ENCODE measurements around the gene DAP.

- TF ChIP-seq, protein P1, sequence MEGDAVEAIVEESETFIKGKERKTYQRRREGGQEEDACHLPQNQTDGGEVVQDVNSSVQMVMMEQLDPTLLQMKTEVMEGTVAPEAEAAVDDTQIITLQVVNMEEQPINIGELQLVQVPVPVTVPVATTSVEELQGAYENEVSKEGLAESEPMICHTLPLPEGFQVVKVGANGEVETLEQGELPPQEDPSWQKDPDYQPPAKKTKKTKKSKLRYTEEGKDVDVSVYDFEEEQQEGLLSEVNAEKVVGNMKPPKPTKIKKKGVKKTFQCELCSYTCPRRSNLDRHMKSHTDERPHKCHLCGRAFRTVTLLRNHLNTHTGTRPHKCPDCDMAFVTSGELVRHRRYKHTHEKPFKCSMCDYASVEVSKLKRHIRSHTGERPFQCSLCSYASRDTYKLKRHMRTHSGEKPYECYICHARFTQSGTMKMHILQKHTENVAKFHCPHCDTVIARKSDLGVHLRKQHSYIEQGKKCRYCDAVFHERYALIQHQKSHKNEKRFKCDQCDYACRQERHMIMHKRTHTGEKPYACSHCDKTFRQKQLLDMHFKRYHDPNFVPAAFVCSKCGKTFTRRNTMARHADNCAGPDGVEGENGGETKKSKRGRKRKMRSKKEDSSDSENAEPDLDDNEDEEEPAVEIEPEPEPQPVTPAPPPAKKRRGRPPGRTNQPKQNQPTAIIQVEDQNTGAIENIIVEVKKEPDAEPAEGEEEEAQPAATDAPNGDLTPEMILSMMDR (IDR thresholded peaks at IDR 0.05; ENCODE audit: insufficient read depth, low read length, poor library complexity, severe bottlenecking): no peak
- no peak for TF ChIP-seq EZH2phosphoT487 (conservative IDR thresholded peaks at IDR 0.05; ENCODE audit: low read length)
Observed at GRCh38 chr5:10666531-10667299, 94.3 kb downstream of the DAP start.

All from SU-DHL-6 (cell line).